RKO (cell line): ENCODE results near the gene SEMA3D.
A peak's percentile ranks its signal among the peaks of the same experiment; 100 is the strongest.

Experiments
- DNase-seq: peaks from one replicate; pipeline ENCODE4 v3.0.0-alpha.2; 2016; ENCODE audit warnings: low spot score

SEMA3D gene

DNA sequence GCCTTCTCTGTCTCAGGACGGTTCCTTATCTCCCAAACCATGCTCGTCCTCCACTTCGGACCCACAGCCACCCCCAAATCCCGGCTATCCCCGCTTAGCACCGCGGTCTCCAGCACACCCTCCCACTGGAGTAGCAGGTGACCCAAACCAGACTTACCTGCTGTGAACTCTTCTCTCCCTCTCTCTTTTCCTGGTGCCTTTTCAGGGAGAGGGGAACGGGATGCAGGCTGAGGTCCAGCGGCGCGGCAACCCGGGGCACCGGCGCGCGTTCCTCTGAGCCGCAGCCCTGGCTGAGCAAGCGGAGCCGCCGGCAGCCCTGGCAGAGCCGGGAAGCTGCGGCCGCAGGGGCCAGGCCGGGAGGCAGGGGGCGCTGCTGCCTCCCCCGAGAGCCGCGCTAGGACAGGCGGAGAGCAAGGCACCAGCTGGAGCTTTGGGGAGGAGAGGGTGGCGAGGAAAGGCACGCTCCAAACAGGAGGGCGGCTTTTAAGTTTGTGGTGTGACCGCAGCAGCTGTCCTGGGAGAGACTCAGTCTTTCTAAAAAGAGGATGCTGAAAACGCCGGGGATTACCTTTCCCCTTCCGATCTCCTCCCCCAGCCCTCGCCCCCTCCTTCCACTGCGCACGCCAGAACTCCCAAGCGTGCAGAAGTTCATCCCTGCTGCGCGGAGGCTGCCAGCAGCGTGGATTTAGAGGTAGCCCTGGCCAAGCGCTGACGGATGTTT is at the start of gene SEMA3D:
Gene SEMA3D, minus strand, starts transcription at position 536 of the 721 bp plus-strand sequence. CDS start 65,165 bp downstream, outside the sequence.
- DNase-seq = no peak

DNA sequence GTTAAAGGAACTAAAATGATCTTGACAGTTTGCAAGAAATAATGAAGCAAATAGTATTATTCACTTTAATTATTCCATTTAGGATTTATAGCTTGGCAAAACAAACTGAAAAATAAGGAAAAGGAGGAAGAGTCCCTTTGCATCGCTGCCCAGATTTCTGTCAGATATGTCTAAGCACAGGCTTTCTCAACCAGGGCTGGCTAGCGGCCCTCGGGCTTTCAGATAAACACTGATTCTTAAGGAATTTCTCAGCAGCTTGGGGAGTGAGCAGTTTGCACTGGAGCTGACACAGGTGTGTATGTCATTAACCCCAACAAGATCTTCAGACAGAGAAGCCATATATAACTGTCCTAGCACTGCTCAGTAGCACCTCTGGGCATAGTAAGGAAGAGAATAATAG is 47.9 kb upstream of the SEMA3D start:
- no peak for DNase-seq

DNA sequence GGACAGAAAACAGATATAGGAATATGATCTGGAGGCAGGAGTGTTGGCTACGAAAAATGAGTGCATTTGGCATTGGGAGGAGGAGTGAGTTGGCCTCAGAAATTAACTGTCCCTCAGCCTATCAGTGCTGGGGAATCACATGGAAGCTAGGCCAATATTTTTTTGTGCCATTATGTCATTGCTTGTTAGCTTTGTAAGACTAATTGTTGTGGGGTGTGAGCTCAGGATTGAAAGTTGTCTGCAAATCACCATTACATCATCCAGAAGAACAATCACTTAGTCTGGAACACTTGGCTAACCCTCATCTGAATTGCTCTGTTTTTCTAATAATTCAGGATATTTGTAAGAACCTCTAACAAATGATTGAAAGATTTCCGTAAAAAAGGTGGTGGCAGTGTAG is 45.2 kb upstream of the SEMA3D start:
- no peak for DNase-seq

DNA sequence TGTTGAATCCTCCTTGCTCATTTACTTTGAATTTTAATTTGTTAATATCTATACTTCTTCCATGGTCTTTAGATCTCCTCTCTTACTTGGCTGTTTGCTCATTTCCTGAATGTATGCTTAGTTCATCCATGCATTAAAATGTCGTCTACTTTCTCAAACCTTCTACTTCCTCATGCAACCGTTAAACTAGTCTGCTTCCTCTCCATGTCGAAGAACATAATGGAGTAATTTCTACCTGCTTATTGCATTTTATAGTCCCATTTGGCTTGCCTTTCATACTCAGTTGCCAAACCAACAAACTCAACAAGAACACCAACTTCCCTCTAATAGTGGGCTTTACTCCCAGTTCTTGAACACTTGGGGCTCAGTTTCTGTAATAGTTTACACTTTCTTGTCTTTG is 43.8 kb upstream of the SEMA3D start:
- DNase-seq = no peak

GRCh38 chr7:85229544-85229943 is 42.7 kb upstream of the SEMA3D start:
- no peak for DNase-seq

DNA sequence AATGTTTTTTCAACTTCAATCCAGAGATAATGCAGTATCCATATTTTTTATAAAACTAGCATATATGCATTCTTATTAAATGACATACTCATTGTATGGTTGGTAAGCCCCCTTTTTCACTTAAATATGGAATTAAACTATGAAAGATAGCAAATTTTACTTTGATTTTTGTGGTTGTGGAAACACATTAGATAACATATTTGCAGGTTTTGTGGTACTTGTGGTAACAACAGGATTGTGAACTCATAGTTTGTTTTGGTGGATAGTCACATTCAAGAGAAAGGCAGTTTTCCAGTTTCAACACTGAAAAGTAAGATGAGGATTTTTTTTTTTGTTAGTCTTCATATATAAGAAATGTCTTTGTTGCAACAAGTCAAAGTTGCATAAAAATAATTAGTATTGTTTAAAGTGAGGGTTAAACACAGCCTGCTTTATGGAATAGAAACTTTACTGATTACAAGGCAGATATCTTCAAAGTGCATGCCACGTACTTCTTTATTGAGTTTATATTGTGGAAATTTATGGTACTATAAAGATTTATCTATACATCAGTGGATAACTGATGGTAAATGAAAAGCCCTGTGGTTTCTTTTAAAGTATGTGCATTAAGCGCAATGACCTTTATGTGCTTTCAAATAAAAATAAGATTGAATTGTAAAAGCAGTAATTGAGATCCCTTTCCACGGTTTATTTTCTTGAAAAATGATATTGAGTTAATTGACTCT is 39.7 kb upstream of the SEMA3D start:
- DNase-seq = no peak

DNA sequence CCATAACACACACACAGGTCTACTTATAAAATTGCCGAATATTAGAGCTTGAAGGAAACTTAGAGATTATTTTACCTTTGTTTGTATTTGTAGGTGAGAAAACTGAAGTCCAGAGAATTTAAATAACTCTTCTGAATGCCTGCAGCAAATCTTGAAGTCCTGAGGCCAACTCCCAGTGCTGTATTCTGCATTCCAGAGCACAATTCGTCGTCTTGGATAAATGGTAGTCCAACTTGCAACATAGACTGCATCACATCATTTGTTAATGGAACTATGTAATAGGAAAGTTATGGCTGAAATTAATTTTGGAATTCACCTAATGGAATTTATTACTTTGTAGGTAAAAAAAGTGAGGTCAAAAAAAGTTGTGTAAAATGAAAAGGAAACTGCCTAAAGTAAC is 37.3 kb upstream of the SEMA3D start:
- no peak for DNase-seq

DNA sequence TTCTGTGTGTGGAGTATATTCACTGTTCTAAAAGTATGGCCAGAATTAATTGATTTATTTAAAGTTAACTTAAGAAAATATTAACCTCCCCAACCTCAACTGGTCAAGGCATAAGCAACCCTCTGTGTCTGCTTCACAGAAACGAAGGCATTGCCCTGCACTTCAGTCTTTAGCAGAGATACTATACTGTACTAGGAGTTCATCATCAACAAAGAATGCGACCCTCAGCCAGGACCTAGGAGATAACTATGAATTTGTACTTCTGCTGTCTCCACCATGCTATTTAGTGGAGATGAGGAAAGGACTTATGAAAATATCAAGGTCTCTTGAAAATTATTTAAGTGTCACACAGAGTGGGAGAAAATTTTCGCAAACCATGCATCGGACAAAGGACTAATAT is 35.7 kb upstream of the SEMA3D start:
- no peak for DNase-seq

GRCh38 chr7:85221796-85222195 is 34.9 kb upstream of the SEMA3D start:
- DNase-seq = no peak

DNA sequence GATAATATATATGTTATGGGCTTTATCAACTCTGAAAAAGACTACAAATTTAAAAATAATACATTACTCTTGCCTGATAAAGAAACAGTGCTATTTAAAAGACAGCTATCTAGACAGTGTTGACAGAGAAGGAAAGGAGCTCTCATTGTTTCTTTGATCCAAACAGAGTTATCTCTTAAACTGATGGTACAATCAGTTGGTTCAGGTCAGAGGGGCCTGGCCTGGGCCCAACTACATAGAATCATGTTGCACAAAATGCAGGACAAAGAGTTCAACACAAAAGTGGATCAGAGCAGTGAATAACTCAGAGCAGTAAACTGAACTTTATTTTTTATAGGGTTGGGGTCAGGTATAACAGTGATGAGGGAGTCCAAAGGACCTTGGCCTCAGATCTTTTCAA is 33.8 kb upstream of the SEMA3D start:
- DNase-seq = no peak

DNA sequence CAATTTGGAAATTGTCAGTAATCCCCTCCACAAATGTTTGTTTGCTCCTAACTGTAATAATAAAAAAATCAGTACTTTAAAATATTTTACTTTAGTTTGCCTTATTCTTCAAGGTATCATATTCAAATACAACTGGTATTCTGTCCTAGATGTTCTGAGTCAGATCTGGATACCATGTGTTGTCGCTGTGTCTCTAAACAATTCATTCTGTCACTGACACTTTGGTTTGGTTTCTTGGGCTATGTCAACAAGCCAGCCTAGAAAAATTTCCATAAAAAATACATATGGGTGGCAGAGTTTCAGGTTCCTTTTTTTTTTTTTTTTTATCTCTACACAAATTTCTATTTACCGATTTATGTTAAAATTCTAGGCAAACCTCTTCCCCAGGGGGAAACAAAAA is 33.2 kb upstream of the SEMA3D start:
- no peak for DNase-seq

DNA sequence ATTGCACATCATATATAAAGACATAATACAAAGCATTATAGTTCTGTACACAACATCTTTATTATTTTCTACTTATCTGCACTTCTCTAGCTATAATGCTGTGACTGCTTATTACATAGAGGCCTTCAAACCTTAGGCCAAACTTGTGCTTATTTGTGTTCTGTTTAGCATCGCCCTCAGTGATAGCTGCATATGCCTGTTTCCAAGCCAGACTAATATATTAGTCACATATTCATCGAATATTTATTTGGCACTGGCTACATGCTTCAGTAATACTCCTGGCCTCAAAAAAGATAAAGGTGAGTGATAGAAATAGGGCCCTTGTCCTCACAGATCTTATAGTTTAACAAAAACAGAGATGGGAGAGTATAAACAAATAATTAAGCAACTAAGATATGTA is 30.2 kb upstream of the SEMA3D start:
- DNase-seq = no peak

DNA sequence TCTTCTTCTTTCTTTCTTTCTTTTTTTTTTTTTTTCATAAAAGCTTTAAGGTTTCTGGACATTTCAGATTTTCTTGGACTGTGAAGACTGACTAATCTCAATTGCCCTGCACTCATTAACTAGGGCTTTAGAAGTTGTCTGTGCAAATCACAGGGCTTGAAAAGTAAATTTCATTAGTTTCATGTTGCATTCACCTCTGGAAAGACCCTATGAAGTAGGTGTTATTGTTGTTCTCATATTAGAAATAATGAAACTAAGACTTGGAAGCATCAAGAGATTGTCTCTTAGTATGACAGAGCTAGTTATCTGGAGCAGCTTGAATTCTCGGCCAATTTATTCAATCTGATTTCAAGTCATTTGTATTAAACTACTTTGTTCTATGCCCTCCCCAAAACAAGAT is 28.2 kb upstream of the SEMA3D start:
- no peak for DNase-seq

GRCh38 chr7:85213500-85213899 is 26.6 kb upstream of the SEMA3D start:
- no peak for DNase-seq

DNA sequence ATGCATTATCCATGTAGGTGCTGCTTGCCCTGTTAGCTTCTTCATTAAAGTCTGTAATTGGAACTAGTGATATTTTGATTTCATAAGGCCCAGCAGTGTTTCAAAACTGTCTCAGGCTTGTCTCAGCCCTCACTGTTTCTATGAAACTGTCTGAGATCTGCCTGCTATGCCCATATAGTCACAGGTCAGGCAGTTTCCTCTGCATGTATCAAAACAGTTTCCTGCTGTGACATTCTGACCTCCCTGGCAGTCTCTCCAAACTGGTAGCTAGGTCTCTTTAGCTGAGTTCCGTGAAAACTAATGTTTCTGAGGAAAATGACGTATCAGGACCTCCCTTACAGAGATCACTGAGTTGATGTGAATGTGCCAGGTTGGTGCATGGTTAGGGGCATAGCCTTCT is 18.9 kb upstream of the SEMA3D start:
- DNase-seq = no peak

- no peak for DNase-seq
Measured at GRCh38 chr7:85204496-85204895, 17.6 kb upstream of the SEMA3D start.

DNA sequence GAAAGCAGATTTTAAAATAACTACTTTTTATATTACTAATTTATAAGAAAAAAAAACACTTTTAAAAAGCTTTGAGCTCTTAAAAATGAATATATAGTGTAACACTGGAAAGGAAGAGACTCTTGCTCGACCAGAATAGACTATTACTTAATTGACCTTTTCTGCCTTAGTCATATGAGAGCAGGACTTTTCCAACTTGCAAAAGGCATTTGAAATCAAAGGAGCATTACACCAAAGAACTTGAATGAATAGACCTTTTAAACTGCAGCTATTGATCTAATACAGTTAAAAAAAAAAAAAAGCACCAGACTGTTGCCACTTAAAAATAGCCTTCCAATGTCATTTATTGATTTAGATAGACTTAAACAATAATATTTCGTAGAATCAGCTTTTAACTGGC is 17.2 kb upstream of the SEMA3D start:
- DNase-seq = no peak

DNA sequence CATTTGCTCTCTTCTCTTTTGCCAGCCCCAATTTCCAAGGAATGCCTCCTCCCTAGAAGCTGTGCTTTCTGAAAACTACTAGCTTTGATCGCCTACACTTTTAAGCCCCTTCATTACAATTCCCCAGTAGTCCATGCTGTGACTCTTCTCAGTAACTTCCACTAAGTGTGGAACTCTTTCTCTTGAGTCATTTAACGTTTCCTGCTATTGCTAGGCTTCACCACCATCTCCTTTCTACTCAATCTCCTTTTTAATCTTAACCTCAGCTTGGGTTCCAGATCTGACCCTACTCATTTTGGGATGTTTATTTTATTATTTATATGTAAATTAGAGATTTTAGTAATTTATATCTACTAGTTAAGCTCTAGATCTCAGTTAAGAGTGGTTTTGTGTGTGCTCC is 14.4 kb upstream of the SEMA3D start:
- DNase-seq = no peak

GRCh38 chr7:85196696-85197095 is 9.8 kb upstream of the SEMA3D start:
- DNase-seq = no peak

DNA sequence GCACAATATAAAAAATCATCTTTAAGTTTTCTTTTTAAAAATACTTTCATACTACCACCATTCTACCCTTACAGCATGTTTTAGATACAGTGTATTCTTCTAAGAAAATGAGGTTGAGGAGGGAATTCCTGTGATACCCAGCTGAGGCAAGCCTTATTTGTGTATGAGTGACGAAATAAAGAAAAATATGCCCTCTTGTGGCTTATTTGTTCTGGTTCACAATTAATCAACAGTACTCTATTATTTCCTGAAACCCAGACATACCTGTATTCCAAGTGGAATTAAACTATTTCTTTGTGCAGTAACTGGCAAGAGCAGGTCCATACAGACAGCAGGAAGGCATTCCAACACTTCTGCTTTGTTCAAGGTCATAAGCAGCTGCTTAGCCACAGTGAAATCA is 4.5 kb upstream of the SEMA3D start:
- DNase-seq = peak; percentile 46

DNA sequence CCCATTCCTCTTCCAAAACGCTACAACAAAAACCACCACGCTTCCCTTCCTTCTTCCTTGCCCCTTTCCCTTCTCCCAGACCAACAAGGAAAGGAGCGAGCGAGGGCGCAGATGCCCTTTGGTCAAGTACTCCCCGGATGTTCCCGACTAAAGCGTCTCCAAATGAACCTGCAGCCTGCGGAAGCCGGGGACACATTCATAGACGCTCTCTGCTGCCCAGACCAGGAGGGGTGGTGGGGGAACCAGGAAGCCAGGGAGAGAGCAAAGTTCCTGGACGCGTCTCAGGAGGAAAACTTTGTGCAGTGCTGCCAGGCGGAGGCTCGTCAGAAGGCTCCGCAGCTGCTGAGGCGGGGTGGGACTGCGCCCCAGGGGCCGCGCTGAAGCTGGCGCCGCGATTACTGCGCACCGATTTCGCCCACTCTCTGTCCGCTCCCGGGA is 754 bp downstream of the SEMA3D start:
- no peak for DNase-seq

- DNase-seq = no peak
Measured at GRCh38 chr7:85185424-85186082, 1.3 kb downstream of the SEMA3D start.
